DMS 273 (cell line): ENCODE data around the gene PXDN.

ENCODE experiments used
- DNase-seq: peaks from one replicate; lab custom pipeline; 2025; ENCODE audit not compliant: unreplicated experiment; lab: John Stamatoyannopoulos, UW

The PXDN gene

GRCh38 chr2:1651121-1652033, 92.9 kb downstream of the PXDN start:
- DNase-seq, result no peak

- DNase-seq, result no peak
Measured at GRCh38 chr2:1650085-1650872, 94.0 kb downstream of the PXDN start.

- DNase-seq, result no peak
Measured at GRCh38 chr2:1649103-1650084, 94.9 kb downstream of the PXDN start.

GRCh38 chr2:1648241-1649102, 95.8 kb downstream of the PXDN start:
- DNase-seq, result no peak

GRCh38 chr2:1647417-1648240, 96.7 kb downstream of the PXDN start:
- no peak for DNase-seq

- no peak for DNase-seq
Measured at GRCh38 chr2:1645761-1646476, 98.4 kb downstream of the PXDN start.

GRCh38 chr2:1644427-1644826, 99.9 kb downstream of the PXDN start:
- DNase-seq, result no peak

GRCh38 chr2:1642993-1643619, 101.2 kb downstream of the PXDN start:
- DNase-seq, result no peak

GRCh38 chr2:1642066-1642861, 102.1 kb downstream of the PXDN start:
- DNase-seq, result no peak

- no peak for DNase-seq
Measured at GRCh38 chr2:1641523-1641922, 102.8 kb downstream of the PXDN start.

- DNase-seq, result no peak
Measured at GRCh38 chr2:1640301-1641135, 103.8 kb downstream of the PXDN start.

- DNase-seq, result no peak
Measured at GRCh38 chr2:1639086-1639858, 105.0 kb downstream of the PXDN start.

- no peak for DNase-seq
Measured at GRCh38 chr2:1638281-1638860, 105.9 kb downstream of the PXDN start.

GRCh38 chr2:1636791-1637415, 107.4 kb downstream of the PXDN start:
- no peak for DNase-seq

- DNase-seq, result no peak
Measured at GRCh38 chr2:1635823-1636222, 108.5 kb downstream of the PXDN start.
